Keratinocyte (primary cell): Measurements from ENCODE around the gene TRPT1. TPM values are rescaled to one million over a fixed set of nuclear protein-coding genes. Genes with fewer than 3 reads are reported as not detected.

Source experiments
- DNase-seq: peaks from one replicate; pipeline ENCODE4 v3.0.0-alpha.2; 2011; ENCODE audit warnings: low read depth, missing footprints, low spot score
- FAIRE-seq: peaks from 2 replicates; lab custom pipeline; 2011; peaks lifted over from hg19 to GRCh38; lab: Jason Lieb, UNC
- H2AFZ ChIP-seq: 2 replicates; pipeline ENCODE4 v1.6.0; 2012; ENCODE audit warnings: low read length, control low read depth, inconsistent platforms; ENCODE audit not compliant: control insufficient read depth
- H3K27ac ChIP-seq: 2 replicates; pipeline ENCODE4 v1.5.1; 2011; ENCODE audit warnings: low read length; ENCODE audit not compliant: control insufficient read depth, insufficient read depth
- H3K27me3 ChIP-seq: 3 replicates; pipeline ENCODE4 v1.6.0; 2011; ENCODE audit warnings: low read length; ENCODE audit not compliant: control insufficient read depth, insufficient read depth; ENCODE audit errors: extremely low read depth
- H3K36me3 ChIP-seq, 2 experiments: 2 replicates in 1 of 2; 3 replicates in 1 of 2; pipeline ENCODE4 v1.5.1; 2011; ENCODE audit warnings: low read length in 2 of 2, mild to moderate bottlenecking in 1 of 2; ENCODE audit not compliant: control insufficient read depth in 2 of 2, insufficient read depth in 2 of 2; ENCODE audit errors: extremely low read depth in 1 of 2
- H3K4me1 ChIP-seq: 3 replicates; pipeline ENCODE4 v1.5.1; 2011; ENCODE audit warnings: low read length; ENCODE audit not compliant: control insufficient read depth, insufficient read depth; ENCODE audit errors: extremely low read depth
- H3K4me2 ChIP-seq: 3 replicates; pipeline ENCODE4 v1.6.0; 2011; ENCODE audit warnings: low read depth, low read length; ENCODE audit not compliant: control insufficient read depth, insufficient read depth; ENCODE audit errors: extremely low read depth
- H3K4me3 ChIP-seq, 3 experiments: fragments of 200-600 bp in 1 of 3; sonication (generic) in 1 of 3; 2 replicates in 2 of 3; 3 replicates in 1 of 3; pipeline ENCODE4 v1.5.1; 2011 to 2016; ENCODE audit warnings: low read length in 3 of 3, mild to moderate bottlenecking in 3 of 3, control low read depth in 2 of 3, inconsistent platforms in 1 of 3, low read depth in 1 of 3, mixed read lengths in 1 of 3, mixed run types in 1 of 3, moderate library complexity in 1 of 3; ENCODE audit not compliant: control insufficient read depth in 2 of 3, insufficient read depth in 2 of 3; ENCODE audit errors: extremely low read depth in 1 of 3
- H3K79me2 ChIP-seq: 2 replicates; pipeline ENCODE4 v1.6.0; 2012; ENCODE audit warnings: low read length; ENCODE audit not compliant: control insufficient read depth, insufficient read depth
- H3K9ac ChIP-seq: 3 replicates; pipeline ENCODE4 v1.6.0; 2011; ENCODE audit warnings: low read length; ENCODE audit not compliant: control insufficient read depth, insufficient read depth; ENCODE audit errors: extremely low read depth
- H3K9me1 ChIP-seq: 3 replicates; pipeline ENCODE4 v1.6.0; 2011; ENCODE audit warnings: low read length; ENCODE audit not compliant: control insufficient read depth, insufficient read depth; ENCODE audit errors: extremely low read depth
- H3K9me3 ChIP-seq: 2 replicates; pipeline ENCODE4 v1.5.1; 2012; ENCODE audit warnings: low read depth, low read length; ENCODE audit not compliant: control insufficient read depth
- H4K20me1 ChIP-seq: 3 replicates; pipeline ENCODE4 v1.6.0; 2011; ENCODE audit warnings: low read length; ENCODE audit not compliant: control insufficient read depth, insufficient read depth; ENCODE audit errors: extremely low read depth
- EZH2 ChIP-seq: IDR thresholded peaks from one replicate; pipeline ENCODE4 v1.6.1; 2012; ENCODE audit warnings: inconsistent platforms, mild to moderate bottlenecking, low read length, moderate library complexity
- dilution Hi-C: fragments of 300-500 bp; cut with MboI; formaldehyde crosslinking; loops from one replicate; pipeline ENCODE4 v1.7.0; 2020; ENCODE audit warnings: low sequenced_read_pairs; ENCODE audit not compliant: extremely low pct_ligation_motif_present
- polyA plus RNA-seq, 5 experiments: library from polyadenylated mRNA; depleted of rRNA in 3 of 5; stranded (reverse) in 3 of 5; stranded (forward) in 1 of 5; unstranded in 1 of 5; fragments of >200 nt; gene quantifications; 1 replicate in 1 of 5; 2 replicates in 3 of 5; 3 replicates in 1 of 5; pipeline versions ENCODE4 v1.2.1 to v1.2.3, GENCODE V29; 2011 to 2012; ENCODE audit warnings: missing spikeins in 2 of 5, low read depth in 1 of 5, low replicate concordance in 1 of 5
- TF ChIP-seq, protein P1 (sequence below), 3 experiments: IDR thresholded peaks in 1 of 3; conservative IDR thresholded peaks in 1 of 3; optimal IDR thresholded peaks in 1 of 3; 2 replicates in 2 of 3; 3 replicates in 1 of 3; pipeline versions ENCODE3 to v1.5.1; 2011; ENCODE audit warnings: low read length in 3 of 3, mild to moderate bottlenecking in 3 of 3, moderate library complexity in 2 of 3, control low read depth in 1 of 3, inconsistent platforms in 1 of 3; ENCODE audit not compliant: insufficient read depth in 2 of 3; ENCODE audit errors: extremely low read depth in 1 of 3

Gene TRPT1
- polyA plus RNA-seq, 1 donor (not counting 4 experiments of a cell fraction or from before 2014, with no cell fraction given): 15.5 TPM

DNA sequence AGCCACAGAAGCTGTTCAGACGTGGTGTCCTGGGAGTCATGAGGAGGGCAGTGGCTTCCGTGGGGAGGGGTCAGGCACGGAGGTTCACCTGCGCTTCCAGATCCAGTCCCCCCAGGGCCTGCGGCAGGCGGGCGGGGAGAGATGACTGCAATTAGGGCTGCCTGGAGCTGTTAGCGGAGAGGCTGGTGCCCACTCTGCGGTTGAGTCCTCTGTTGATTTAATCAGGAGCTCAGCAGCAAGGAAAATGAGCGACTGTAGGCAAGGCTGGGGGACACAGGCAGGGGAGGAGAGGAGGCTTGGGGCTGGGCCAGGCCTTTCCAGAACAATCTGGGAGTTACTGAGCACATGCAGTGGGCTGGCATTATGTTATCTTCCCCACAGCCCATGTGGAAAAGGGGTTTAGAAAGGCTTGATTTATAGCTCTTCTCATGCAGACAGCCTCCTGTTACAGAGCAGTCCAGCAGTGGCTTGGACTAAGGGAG, 38.4 kb upstream of the TRPT1 start:
- peaks cover 41 to 70% of the 10 kb centered on the region in 2 experiments for H3K36me3 ChIP-seq
- no peak overlapping the region for H2AFZ ChIP-seq
- peaks cover 2% of the 10 kb centered on the region for H3K79me2 ChIP-seq
- no peaks in the 10 kb centered on the region for H4K20me1 ChIP-seq
- no peak overlapping the region for H3K27ac ChIP-seq
- dilution Hi-C loops: no loop called here
- H3K9me3 ChIP-seq: no peaks in the 10 kb centered on the region
- no peak overlapping the region for H3K4me3 ChIP-seq
- no peak for DNase-seq
- H3K9me1 ChIP-seq: peaks cover 2% of the 10 kb centered on the region
- no peak overlapping the region for H3K9ac ChIP-seq
- no peak for TF ChIP-seq EZH2
- TF ChIP-seq, protein P1, sequence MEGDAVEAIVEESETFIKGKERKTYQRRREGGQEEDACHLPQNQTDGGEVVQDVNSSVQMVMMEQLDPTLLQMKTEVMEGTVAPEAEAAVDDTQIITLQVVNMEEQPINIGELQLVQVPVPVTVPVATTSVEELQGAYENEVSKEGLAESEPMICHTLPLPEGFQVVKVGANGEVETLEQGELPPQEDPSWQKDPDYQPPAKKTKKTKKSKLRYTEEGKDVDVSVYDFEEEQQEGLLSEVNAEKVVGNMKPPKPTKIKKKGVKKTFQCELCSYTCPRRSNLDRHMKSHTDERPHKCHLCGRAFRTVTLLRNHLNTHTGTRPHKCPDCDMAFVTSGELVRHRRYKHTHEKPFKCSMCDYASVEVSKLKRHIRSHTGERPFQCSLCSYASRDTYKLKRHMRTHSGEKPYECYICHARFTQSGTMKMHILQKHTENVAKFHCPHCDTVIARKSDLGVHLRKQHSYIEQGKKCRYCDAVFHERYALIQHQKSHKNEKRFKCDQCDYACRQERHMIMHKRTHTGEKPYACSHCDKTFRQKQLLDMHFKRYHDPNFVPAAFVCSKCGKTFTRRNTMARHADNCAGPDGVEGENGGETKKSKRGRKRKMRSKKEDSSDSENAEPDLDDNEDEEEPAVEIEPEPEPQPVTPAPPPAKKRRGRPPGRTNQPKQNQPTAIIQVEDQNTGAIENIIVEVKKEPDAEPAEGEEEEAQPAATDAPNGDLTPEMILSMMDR (optimal IDR thresholded peaks at IDR 0.05 in 1 of 3, IDR thresholded peaks at IDR 0.05 in 1 of 3, conservative IDR thresholded peaks at IDR 0.05 in 1 of 3; ENCODE audit: extremely low read depth in 1 of 3, insufficient read depth in 2 of 3, low read length in 3 of 3): no peak
- no peak overlapping the region for H3K4me2 ChIP-seq
- H3K4me1 ChIP-seq: peaks cover 45% of the 10 kb centered on the region
- no peaks in the 10 kb centered on the region for H3K27me3 ChIP-seq
- FAIRE-seq: no peak

DNA sequence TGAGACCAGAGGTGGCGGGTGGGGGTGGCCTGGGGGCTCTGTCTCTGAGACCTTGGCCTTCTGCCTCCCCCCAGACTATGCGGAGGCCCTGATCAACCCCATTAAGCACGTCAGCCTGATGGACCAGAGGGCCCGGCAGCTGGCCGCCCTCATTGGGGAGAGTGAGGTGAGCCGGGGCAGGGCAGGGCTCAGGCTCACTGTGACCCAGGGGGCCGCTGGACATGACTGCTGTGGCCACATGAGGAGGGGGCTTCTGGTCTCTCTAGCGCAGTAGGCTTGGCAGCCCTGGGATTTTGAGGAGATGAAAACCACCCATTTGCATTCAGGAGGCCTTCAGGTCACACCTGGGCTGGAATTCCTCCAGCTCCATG, 37.9 kb upstream of the TRPT1 start:
- TF ChIP-seq, protein P1 (optimal IDR thresholded peaks at IDR 0.05 in 1 of 3, IDR thresholded peaks at IDR 0.05 in 1 of 3, conservative IDR thresholded peaks at IDR 0.05 in 1 of 3; ENCODE audit: extremely low read depth in 1 of 3, insufficient read depth in 2 of 3, low read length in 3 of 3): no peak
- no peak for TF ChIP-seq EZH2
- H3K27ac ChIP-seq: no peak overlapping the region

More for the DNA sequence above, 37.9 kb upstream of the TRPT1 start:
- H3K36me3 ChIP-seq: peaks cover 43 to 73% of the 10 kb centered on the region in 2 experiments
- H2AFZ ChIP-seq: no peak overlapping the region
- dilution Hi-C loops: no loop called here
- peaks cover 4% of the 10 kb centered on the region for H3K79me2 ChIP-seq
- H3K9ac ChIP-seq: no peak overlapping the region
- peaks cover 40% of the 10 kb centered on the region for H3K4me1 ChIP-seq
- H3K9me3 ChIP-seq: no peaks in the 10 kb centered on the region
- FAIRE-seq (no peak), DNase-seq (no peak)
- no peaks in the 10 kb centered on the region for H4K20me1 ChIP-seq
- H3K9me1 ChIP-seq: peaks cover 2% of the 10 kb centered on the region
- no peak overlapping the region for H3K4me2 ChIP-seq
- no peak overlapping the region for H3K4me3 ChIP-seq
- H3K27me3 ChIP-seq: no peaks in the 10 kb centered on the region
